ENCODE data around the gene FOSL2.

Gene FOSL2

GRCh38 chr2:28406276-28407096 is 13.8 kb downstream of the FOSL2 start:
- DNase-seq (ENCODE audit: extremely low read depth, low read depth), result no peak
- no peak for TF ChIP-seq CTCF (IDR thresholded peaks at IDR 0.05; ENCODE audit: low read depth, low read length)

GRCh38 chr2:28407131-28407975 is 14.7 kb downstream of the FOSL2 start:
- TF ChIP-seq CTCF (IDR thresholded peaks at IDR 0.05; ENCODE audit: low read depth, low read length), result no peak

GRCh38 chr2:28407976-28408690 is 15.5 kb downstream of the FOSL2 start:
- no peak for DNase-seq (ENCODE audit: extremely low read depth, low read depth)
- TF ChIP-seq CTCF (IDR thresholded peaks at IDR 0.05; ENCODE audit: low read depth, low read length), result no peak

More at GRCh38 chr2:28407131-28407975, 14.7 kb downstream of the FOSL2 start:
- no peak for DNase-seq (ENCODE audit: extremely low read depth, low read depth)

GRCh38 chr2:28408764-28409599 is 16.3 kb downstream of the FOSL2 start:
- DNase-seq (ENCODE audit: extremely low read depth, low read depth), result no peak
- no peak for TF ChIP-seq CTCF (IDR thresholded peaks at IDR 0.05; ENCODE audit: low read depth, low read length)

GRCh38 chr2:28411166-28411755 is 18.6 kb downstream of the FOSL2 start:
- no peak for DNase-seq (ENCODE audit: extremely low read depth, low read depth)
- TF ChIP-seq CTCF (IDR thresholded peaks at IDR 0.05; ENCODE audit: low read depth, low read length), result no peak

- no peak for TF ChIP-seq CTCF (IDR thresholded peaks at IDR 0.05; ENCODE audit: low read depth, low read length)
Observed at GRCh38 chr2:28411956-28412609, 19.4 kb downstream of the FOSL2 start.

More at GRCh38 chr2:28411956-28412609, 19.4 kb downstream of the FOSL2 start:
- no peak for DNase-seq (ENCODE audit: extremely low read depth, low read depth)
